Effector memory CD4-positive, alpha-beta T cell (primary cell): Measurements from ENCODE around the gene CPT1A.

ENCODE experiments used
- DNase-seq, 3 donors: peaks; one replicate each; pipeline ENCODE4 v3.0.0-alpha.2; 2020
- H3K27ac ChIP-seq: 2 replicates; pipeline ENCODE4 v1.7.0; 2013; ENCODE audit warnings: mild to moderate bottlenecking, low read length, moderate library complexity; ENCODE audit not compliant: insufficient read depth, poor library complexity, severe bottlenecking
- H3K27me3 ChIP-seq: replicated peaks from 2 replicates; pipeline ENCODE4 v1.7.0; 2013; ENCODE audit warnings: mild to moderate bottlenecking, low read length; ENCODE audit not compliant: insufficient read depth, control insufficient read depth, poor library complexity, severe bottlenecking
- H3K36me3 ChIP-seq: 2 replicates; pipeline ENCODE4 v1.7.0; 2013; ENCODE audit warnings: mild to moderate bottlenecking, low read length, moderate library complexity; ENCODE audit not compliant: control insufficient read depth, insufficient read depth
- H3K4me1 ChIP-seq: 2 replicates; pipeline ENCODE4 v1.7.0; 2013; ENCODE audit warnings: low read length, mild to moderate bottlenecking; ENCODE audit not compliant: control insufficient read depth, insufficient read depth, poor library complexity, severe bottlenecking
- H3K4me3 ChIP-seq: 2 replicates; pipeline ENCODE4 v1.7.0; 2013; ENCODE audit warnings: low read length, low read depth, mild to moderate bottlenecking; ENCODE audit not compliant: insufficient read depth, poor library complexity, severe bottlenecking
- H3K9me3 ChIP-seq: 2 replicates; pipeline ENCODE4 v1.7.0; 2013; ENCODE audit warnings: mild to moderate bottlenecking, low read length, moderate library complexity; ENCODE audit not compliant: control insufficient read depth

Gene CPT1A

GRCh38 chr11:68751331-68751856 lies 90.3 kb downstream of the CPT1A start, which contains the start of gene TESMIN:
Gene TESMIN, minus strand, starts transcription at chr11:68751520. Its CDS starts 860 bp downstream, at chr11:68750660.
- peak within 1 kb of the TSS; percentile 62 for H3K4me3 ChIP-seq

GRCh38 chr11:68751004-68751325 lies 90.8 kb downstream of the CPT1A start:
- Histone ChIP-seq H3K9me3 (no peaks in the 10 kb centered on the region), H3K4me3 (peak overlapping the region; percentile 62), H3K27ac (no peak overlapping the region), H3K4me1 (peaks cover 2% of the 10 kb centered on the region), H3K27me3 (no peaks in the 10 kb centered on the region), H3K36me3 (peaks cover 13% of the 10 kb centered on the region)
- no peak for DNase-seq

More at GRCh38 chr11:68751331-68751856, 90.3 kb downstream of the CPT1A start, which contains the start of gene TESMIN:
- DNase-seq: peak; percentile 82 to 91 (median 90)
- peaks cover 2% of the 10 kb centered on the region for H3K4me1 ChIP-seq
- no peaks in the 10 kb centered on the region for H3K27me3 ChIP-seq
- no peak within 1 kb of the TSS for H3K27ac ChIP-seq
- peaks cover 9% of the 10 kb centered on the region for H3K36me3 ChIP-seq
- no peaks in the 10 kb centered on the region for H3K9me3 ChIP-seq

- Histone ChIP-seq H3K27ac (no peak overlapping the region), H3K36me3 (peaks cover 14% of the 10 kb centered on the region), H3K4me1 (peaks cover 2% of the 10 kb centered on the region), H3K27me3 (no peaks in the 10 kb centered on the region), H3K9me3 (no peaks in the 10 kb centered on the region), H3K4me3 (no peak overlapping the region)
- DNase-seq: no peak
Measured at GRCh38 chr11:68750195-68751003, 91.3 kb downstream of the CPT1A start.

DNA sequence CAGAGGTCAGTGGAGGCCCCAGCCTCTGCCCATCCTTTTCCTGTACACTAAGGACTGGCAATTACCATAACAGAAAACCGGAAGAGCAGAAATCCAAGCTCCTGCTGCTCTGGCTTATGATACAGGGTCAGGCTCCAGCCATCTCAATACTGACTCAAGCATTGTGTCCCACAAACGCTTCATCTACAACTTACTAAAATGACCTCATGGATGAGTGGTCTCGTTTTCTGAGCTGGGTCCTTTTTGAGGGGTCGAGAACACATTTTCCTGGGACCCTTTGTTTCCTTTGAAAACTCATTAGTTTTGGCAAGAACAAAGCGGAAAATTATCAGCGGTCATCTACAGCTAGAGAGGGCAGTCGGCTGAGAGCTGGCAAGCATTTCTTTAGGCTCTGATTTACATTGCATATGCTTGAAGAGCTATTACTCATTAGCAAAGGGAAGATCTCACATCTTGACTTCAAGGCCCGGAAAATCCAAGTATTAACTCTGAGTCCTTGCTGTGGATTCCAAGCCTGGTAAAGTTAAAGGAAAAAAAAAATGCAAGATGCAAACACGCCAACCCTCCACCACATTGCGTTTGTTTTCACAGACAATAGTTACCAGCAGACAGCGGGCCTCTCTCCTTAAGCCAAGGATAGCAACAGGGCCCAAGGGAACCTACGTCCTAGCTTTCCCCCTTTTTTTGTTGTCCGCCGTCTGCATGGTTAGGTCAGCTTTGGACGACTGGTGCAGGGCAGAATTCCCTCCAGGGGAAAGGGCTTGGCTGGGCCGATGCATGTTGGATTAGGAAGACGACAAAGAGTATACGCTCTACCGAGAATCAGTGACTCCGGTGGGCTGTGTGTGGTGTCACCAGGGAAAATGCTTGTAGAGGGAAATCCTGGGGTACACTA lies 92.2 kb downstream of the CPT1A start:
- no peak overlapping the region for H3K4me3 ChIP-seq
- peaks cover 2% of the 10 kb centered on the region for H3K4me1 ChIP-seq
- DNase-seq: no peak
- no peaks in the 10 kb centered on the region for H3K9me3 ChIP-seq
- H3K27ac ChIP-seq: no peak overlapping the region
- peaks cover 11% of the 10 kb centered on the region for H3K36me3 ChIP-seq
- H3K27me3 ChIP-seq: no peaks in the 10 kb centered on the region

DNA sequence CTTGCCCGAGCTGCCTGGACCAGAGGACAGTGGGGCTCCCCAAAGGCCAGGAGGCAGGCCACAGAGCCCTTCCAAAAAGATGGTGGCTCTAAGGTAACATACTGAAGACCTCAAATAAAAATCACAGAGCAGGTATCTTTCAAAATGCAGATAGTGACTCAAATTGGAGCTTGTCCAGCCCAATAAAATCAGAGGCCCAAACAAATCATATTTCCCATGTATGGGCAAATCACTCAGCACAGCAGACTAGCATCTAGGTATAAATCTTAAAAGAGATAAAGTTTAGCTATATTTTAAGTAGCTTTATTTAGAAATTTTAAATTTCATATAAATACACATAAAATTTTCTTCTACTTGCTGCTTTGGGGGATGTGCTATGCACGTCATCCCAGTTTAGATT lies 93.7 kb downstream of the CPT1A start:
- DNase-seq: no peak
- H3K27me3 ChIP-seq: no peaks in the 10 kb centered on the region
- no peaks in the 10 kb centered on the region for H3K9me3 ChIP-seq
- peaks cover 8% of the 10 kb centered on the region for H3K36me3 ChIP-seq
- H3K4me3 ChIP-seq: no peak overlapping the region
- H3K4me1 ChIP-seq: peaks cover 2% of the 10 kb centered on the region
- no peak overlapping the region for H3K27ac ChIP-seq

DNA sequence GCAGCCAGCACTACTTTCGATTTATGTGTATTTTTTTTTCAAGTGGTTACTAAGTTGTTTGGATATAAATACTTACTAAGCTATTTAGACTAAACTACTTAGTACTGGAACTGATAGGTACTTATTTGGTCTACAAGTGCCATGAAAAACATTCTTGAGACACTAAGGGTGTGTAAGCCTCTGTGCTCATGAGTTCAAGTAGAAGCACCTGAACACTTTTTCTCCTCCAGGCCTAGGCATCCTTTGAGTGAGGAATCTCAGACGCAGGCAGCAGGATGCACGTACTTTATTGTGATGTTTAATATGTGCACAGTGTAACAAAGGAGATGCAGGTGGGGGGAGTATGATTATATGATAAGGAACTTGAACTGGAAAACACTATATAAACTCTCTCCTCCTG lies 98.2 kb downstream of the CPT1A start:
- no peaks in the 10 kb centered on the region for H3K4me1 ChIP-seq
- no peak overlapping the region for H3K4me3 ChIP-seq
- H3K36me3 ChIP-seq: peaks cover 8% of the 10 kb centered on the region
- DNase-seq: no peak
- H3K27me3 ChIP-seq: no peaks in the 10 kb centered on the region
- no peak overlapping the region for H3K27ac ChIP-seq
- H3K9me3 ChIP-seq: no peaks in the 10 kb centered on the region

- Histone ChIP-seq H3K27ac (no peak overlapping the region), H3K36me3 (peaks cover 6% of the 10 kb centered on the region), H3K27me3 (no peaks in the 10 kb centered on the region), H3K9me3 (no peaks in the 10 kb centered on the region), H3K4me3 (no peak overlapping the region), H3K4me1 (no peaks in the 10 kb centered on the region)
- DNase-seq: no peak
Measured at GRCh38 chr11:68741463-68741862, 100.3 kb downstream of the CPT1A start.

DNA sequence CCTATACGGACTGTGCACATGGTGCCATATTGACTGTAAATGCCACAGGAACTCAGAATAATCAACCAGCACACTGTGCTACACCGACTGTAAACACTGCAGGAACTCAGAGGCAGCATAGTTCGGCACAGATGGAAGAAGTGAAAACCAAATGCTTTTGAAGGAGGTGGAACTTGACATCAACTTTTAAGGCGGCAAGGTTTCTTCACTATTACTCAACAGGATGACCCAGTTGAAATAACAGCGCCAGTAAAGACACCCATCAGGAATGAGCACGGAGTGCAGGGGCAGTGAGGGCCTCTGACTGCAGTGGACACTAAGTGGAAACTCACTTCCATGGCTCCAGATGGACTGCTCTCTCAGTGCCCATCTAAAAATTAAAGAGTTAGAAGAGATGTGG lies 106.1 kb downstream of the CPT1A start:
- Histone ChIP-seq H3K9me3 (no peaks in the 10 kb centered on the region), H3K36me3 (no peaks in the 10 kb centered on the region), H3K27me3 (no peaks in the 10 kb centered on the region), H3K27ac (no peak overlapping the region), H3K4me1 (no peaks in the 10 kb centered on the region), H3K4me3 (no peak overlapping the region)
- no peak for DNase-seq

GRCh38 chr11:68735125-68735524 lies 106.6 kb downstream of the CPT1A start:
- Histone ChIP-seq H3K27me3 (no peaks in the 10 kb centered on the region), H3K4me1 (no peaks in the 10 kb centered on the region), H3K36me3 (no peaks in the 10 kb centered on the region), H3K27ac (no peak overlapping the region), H3K4me3 (no peak overlapping the region), H3K9me3 (no peaks in the 10 kb centered on the region)
- no peak for DNase-seq

GRCh38 chr11:68734111-68734510 lies 107.6 kb downstream of the CPT1A start:
- H3K36me3 ChIP-seq: no peaks in the 10 kb centered on the region
- no peaks in the 10 kb centered on the region for H3K27me3 ChIP-seq
- DNase-seq: no peak
- no peak overlapping the region for H3K4me3 ChIP-seq
- no peaks in the 10 kb centered on the region for H3K4me1 ChIP-seq
- H3K9me3 ChIP-seq: no peaks in the 10 kb centered on the region
- no peak overlapping the region for H3K27ac ChIP-seq
